Measurements from ENCODE around the gene GRAMD1C.

The GRAMD1C gene

DNA sequence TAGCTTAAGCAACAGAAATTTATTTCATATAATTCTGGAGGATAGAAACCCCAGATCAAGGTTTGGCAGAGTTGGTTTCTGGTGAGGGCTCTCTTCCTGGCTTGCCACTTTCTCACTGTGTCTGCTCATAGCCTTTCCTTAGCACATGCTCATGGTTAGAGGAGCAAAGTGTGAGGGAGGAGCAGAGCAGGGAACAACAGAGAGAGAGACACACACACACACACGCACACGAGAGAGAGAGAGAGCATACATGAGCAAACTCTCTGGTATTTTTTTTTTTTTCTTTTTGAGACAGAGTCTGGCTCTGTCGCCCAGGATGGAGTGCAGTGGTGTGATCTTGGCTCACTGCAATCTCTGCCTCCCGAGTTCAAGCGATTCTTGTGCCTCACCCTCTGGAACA, 72.4 kb downstream of the GRAMD1C start:
- Histone ChIP-seq H3K4me3 (ENCODE audit: low read length) (no peak overlapping the region), H3K9me3 (ENCODE audit: control insufficient read depth, low read length) (no peaks in the 10 kb centered on the region), H3K36me3 (ENCODE audit: control insufficient read depth, insufficient read depth, low read length) (no peaks in the 10 kb centered on the region), H3K4me1 (ENCODE audit: control insufficient read depth, insufficient read depth, low read length) (peaks cover 5% of the 10 kb centered on the region), H3K9ac (ENCODE audit: low read length) (no peak overlapping the region), H3K27me3 (ENCODE audit: control insufficient read depth, insufficient read depth, low read length) (no peaks in the 10 kb centered on the region)

DNA sequence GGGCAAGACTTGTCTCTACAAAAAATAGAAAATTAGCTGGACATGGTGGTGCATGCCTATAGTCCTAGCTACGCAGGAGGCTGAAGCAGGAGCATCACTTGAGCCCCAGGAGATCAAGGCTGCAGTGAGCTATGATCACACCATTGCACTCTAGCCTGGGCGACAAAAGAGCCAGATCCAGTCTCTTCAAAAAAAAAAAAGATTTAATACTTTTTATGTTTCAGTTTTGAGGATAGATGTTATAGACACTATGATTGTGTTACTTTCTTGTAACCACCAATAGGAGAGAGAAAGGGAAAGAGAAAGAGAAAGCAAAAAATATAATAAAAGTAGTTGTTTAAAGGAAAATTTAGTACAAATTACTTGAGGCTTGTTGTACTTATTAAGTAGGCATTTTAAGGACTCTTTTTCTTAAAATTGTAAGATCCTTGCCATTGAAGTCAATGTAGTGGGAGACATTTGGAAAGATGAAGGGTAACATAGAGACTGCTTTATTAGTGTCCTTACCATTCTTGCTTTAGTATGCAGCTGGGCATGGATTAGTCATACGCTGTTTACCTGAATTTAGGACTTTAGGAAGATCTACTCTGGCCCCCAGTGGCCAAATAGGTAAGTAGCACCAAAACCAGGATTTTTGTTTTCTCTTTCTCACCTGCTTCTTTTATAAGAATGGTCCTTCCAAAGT, 74.1 kb downstream of the GRAMD1C start:
- Histone ChIP-seq H3K4me3 (ENCODE audit: low read length) (no peak overlapping the region), H3K36me3 (ENCODE audit: control insufficient read depth, insufficient read depth, low read length) (no peaks in the 10 kb centered on the region), H3K4me1 (ENCODE audit: control insufficient read depth, insufficient read depth, low read length) (peaks cover 5% of the 10 kb centered on the region), H3K9ac (ENCODE audit: low read length) (peak overlapping the region; percentile 47), H3K27me3 (ENCODE audit: control insufficient read depth, insufficient read depth, low read length) (no peaks in the 10 kb centered on the region), H3K9me3 (ENCODE audit: control insufficient read depth, low read length) (no peaks in the 10 kb centered on the region)

DNA sequence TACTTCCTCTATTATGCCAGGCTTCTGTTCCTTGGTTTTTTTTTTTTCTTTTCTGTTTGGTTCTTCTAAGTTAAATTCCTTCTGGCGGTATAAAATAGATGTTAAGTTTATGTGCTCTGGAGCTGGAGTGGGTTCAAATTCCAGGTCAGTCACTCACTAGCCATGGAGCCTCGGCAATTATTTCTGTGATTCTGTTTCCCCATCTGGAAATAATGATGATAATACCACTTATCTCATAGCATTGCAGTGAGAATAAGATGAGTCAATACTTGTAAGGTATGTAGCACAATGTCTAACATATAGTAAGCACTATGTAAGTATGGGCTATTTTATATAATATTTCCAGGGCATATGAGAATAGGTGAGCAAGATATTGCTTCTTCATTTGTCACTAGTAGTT, 76.1 kb downstream of the GRAMD1C start:
- H3K9me3 ChIP-seq (ENCODE audit: control insufficient read depth, low read length) = no peaks in the 10 kb centered on the region
- H3K9ac ChIP-seq (ENCODE audit: low read length) = no peak overlapping the region
- no peak overlapping the region for H3K4me3 ChIP-seq (ENCODE audit: low read length)
- no peaks in the 10 kb centered on the region for H3K36me3 ChIP-seq (ENCODE audit: control insufficient read depth, insufficient read depth, low read length)
- H3K27me3 ChIP-seq (ENCODE audit: control insufficient read depth, insufficient read depth, low read length) = no peaks in the 10 kb centered on the region
- H3K4me1 ChIP-seq (ENCODE audit: control insufficient read depth, insufficient read depth, low read length) = peaks cover 5% of the 10 kb centered on the region

- H3K4me3 ChIP-seq (ENCODE audit: low read length) = no peak overlapping the region
- no peaks in the 10 kb centered on the region for H3K36me3 ChIP-seq (ENCODE audit: control insufficient read depth, insufficient read depth, low read length)
- H3K4me1 ChIP-seq (ENCODE audit: control insufficient read depth, insufficient read depth, low read length) = no peaks in the 10 kb centered on the region
- H3K9ac ChIP-seq (ENCODE audit: low read length) = no peak overlapping the region
- H3K27me3 ChIP-seq (ENCODE audit: control insufficient read depth, insufficient read depth, low read length) = no peaks in the 10 kb centered on the region
- H3K9me3 ChIP-seq (ENCODE audit: control insufficient read depth, low read length) = no peaks in the 10 kb centered on the region
Observed at GRCh38 chr3:113927556-113927955, 89.0 kb downstream of the GRAMD1C start.

DNA sequence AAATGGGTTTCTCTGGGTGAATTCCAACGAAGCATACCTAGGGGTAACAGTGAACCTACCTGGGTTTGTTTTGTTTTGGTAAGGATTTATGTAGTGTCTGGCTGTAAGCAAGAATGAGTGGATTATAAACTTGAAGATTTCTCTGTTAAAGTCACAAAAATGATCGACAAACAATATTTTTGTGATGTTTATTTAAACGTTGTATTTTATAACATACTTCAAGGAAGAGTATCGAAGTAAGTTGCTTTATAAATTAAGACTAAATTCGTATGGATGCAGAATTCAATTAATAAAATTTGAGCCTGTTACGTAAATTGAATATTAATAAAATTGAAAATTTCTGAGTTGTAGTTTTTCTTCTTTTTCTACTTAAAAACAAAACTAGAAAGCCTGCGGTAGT, 108.2 kb downstream of the GRAMD1C start:
- Histone ChIP-seq H3K9me3 (ENCODE audit: control insufficient read depth, low read length) (no peaks in the 10 kb centered on the region), H3K9ac (ENCODE audit: low read length) (peak overlapping the region; percentile 52), H3K4me3 (ENCODE audit: low read length) (no peak overlapping the region)

GRCh38 chr3:113947372-113948014, 108.9 kb downstream of the GRAMD1C start, which contains the start of gene ZDHHC23:
TSS of gene ZDHHC23 (plus strand) at chr3:113948013. CDS start at chr3:113948803, 790 bp downstream.
- Histone ChIP-seq H3K27me3 (ENCODE audit: control insufficient read depth, insufficient read depth, low read length) (no peaks in the 10 kb centered on the region), H3K9me3 (ENCODE audit: control insufficient read depth, low read length) (no peaks in the 10 kb centered on the region), H3K4me1 (ENCODE audit: control insufficient read depth, insufficient read depth, low read length) (peaks cover 10% of the 10 kb centered on the region), H3K4me3 (ENCODE audit: low read length) (peak within 1 kb of the TSS; percentile 64), H3K9ac (ENCODE audit: low read length) (peak within 1 kb of the TSS; percentile 68), H3K36me3 (ENCODE audit: control insufficient read depth, insufficient read depth, low read length) (no peaks in the 10 kb centered on the region)

More for the DNA sequence above, 108.2 kb downstream of the GRAMD1C start:
- peaks cover 10% of the 10 kb centered on the region for H3K4me1 ChIP-seq (ENCODE audit: control insufficient read depth, insufficient read depth, low read length)
- no peaks in the 10 kb centered on the region for H3K36me3 ChIP-seq (ENCODE audit: control insufficient read depth, insufficient read depth, low read length)
- H3K27me3 ChIP-seq (ENCODE audit: control insufficient read depth, insufficient read depth, low read length) = no peaks in the 10 kb centered on the region

- Histone ChIP-seq H3K4me3 (ENCODE audit: low read length) (peak overlapping the region; percentile 64), H3K36me3 (ENCODE audit: control insufficient read depth, insufficient read depth, low read length) (no peaks in the 10 kb centered on the region), H3K9me3 (ENCODE audit: control insufficient read depth, low read length) (no peaks in the 10 kb centered on the region), H3K4me1 (ENCODE audit: control insufficient read depth, insufficient read depth, low read length) (peaks cover 10% of the 10 kb centered on the region), H3K27me3 (ENCODE audit: control insufficient read depth, insufficient read depth, low read length) (no peaks in the 10 kb centered on the region), H3K9ac (ENCODE audit: low read length) (peak overlapping the region; percentile 68)
Observed at GRCh38 chr3:113948015-113948917, 109.7 kb downstream of the GRAMD1C start.

DNA sequence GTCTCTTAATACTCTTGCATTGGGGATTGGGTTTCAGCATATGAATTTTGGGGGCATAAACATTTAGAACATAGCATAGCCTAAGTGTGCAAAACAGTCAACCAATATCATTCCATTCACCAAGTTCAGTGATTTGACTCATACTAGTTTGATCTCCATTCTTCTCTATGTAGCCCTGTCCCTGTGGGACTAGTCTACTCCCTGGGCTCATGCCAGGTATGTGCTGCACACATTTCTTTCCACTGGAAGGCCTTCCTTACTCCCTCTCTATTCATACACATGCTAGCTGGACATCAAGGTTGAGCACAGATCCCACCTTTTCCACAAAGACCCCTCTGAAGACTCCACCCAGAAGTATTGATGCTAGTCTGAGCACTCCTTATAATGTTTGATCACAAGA, 114.3 kb downstream of the GRAMD1C start:
- Histone ChIP-seq H3K9me3 (ENCODE audit: control insufficient read depth, low read length) (no peaks in the 10 kb centered on the region), H3K9ac (ENCODE audit: low read length) (no peak overlapping the region), H3K36me3 (ENCODE audit: control insufficient read depth, insufficient read depth, low read length) (peaks cover 3% of the 10 kb centered on the region), H3K4me3 (ENCODE audit: low read length) (no peak overlapping the region), H3K27me3 (ENCODE audit: control insufficient read depth, insufficient read depth, low read length) (no peaks in the 10 kb centered on the region), H3K4me1 (ENCODE audit: control insufficient read depth, insufficient read depth, low read length) (peaks cover 10% of the 10 kb centered on the region)

DNA sequence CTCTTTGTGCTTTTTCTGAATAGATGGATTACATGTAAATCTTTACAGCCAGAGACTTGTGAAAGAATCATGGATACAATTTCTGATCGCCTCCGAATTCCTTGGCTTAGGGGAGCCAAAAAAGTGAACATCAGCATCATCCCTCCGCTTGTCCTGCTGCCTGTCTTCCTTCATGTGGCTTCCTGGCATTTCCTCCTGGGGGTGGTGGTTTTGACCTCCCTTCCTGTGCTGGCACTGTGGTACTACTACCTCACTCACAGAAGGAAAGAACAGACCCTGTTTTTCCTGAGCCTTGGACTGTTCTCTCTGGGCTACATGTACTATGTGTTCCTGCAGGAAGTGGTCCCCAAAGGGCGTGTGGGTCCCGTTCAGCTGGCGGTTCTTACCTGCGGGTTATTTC, 115.1 kb downstream of the GRAMD1C start:
- Histone ChIP-seq H3K4me1 (ENCODE audit: control insufficient read depth, insufficient read depth, low read length) (peaks cover 5% of the 10 kb centered on the region), H3K9me3 (ENCODE audit: control insufficient read depth, low read length) (no peaks in the 10 kb centered on the region), H3K36me3 (ENCODE audit: control insufficient read depth, insufficient read depth, low read length) (peaks cover 3% of the 10 kb centered on the region), H3K27me3 (ENCODE audit: control insufficient read depth, insufficient read depth, low read length) (no peaks in the 10 kb centered on the region), H3K4me3 (ENCODE audit: low read length) (no peak overlapping the region), H3K9ac (ENCODE audit: low read length) (no peak overlapping the region)

DNA sequence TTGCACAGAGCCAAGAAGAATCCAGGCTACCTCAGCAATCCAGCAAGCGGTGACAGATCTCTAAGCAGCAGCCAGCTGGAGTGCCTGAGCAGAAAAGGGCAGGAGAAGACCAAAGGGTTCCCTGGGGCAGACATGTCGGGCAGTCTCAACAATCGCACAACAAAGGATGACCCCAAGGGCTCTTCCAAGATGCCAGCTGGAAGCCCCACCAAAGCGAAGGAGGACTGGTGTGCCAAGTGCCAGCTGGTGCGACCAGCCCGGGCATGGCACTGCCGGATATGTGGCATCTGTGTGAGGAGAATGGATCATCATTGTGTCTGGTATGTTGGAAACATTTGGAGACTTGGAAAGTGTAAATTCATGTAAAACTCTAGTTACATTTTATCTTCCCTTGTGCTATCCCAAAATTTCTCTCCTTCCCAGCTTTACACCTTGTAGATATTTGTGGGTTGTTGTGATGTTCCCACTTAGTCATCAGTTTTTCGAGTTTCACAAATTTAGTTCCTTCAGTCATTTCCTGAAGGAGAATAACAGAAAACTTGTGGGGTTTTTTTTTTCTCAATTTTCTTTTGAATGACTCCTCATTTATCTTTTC, 115.6 kb downstream of the GRAMD1C start:
- Histone ChIP-seq H3K27me3 (ENCODE audit: control insufficient read depth, insufficient read depth, low read length) (no peaks in the 10 kb centered on the region), H3K9ac (ENCODE audit: low read length) (no peak overlapping the region), H3K9me3 (ENCODE audit: control insufficient read depth, low read length) (no peaks in the 10 kb centered on the region), H3K4me3 (ENCODE audit: low read length) (no peak overlapping the region), H3K36me3 (ENCODE audit: control insufficient read depth, insufficient read depth, low read length) (peaks cover 3% of the 10 kb centered on the region), H3K4me1 (ENCODE audit: control insufficient read depth, insufficient read depth, low read length) (no peaks in the 10 kb centered on the region)

GRCh38 chr3:113963879-113964278, 125.3 kb downstream of the GRAMD1C start:
- Histone ChIP-seq H3K4me3 (ENCODE audit: low read length) (no peak overlapping the region), H3K36me3 (ENCODE audit: control insufficient read depth, insufficient read depth, low read length) (no peaks in the 10 kb centered on the region), H3K9ac (ENCODE audit: low read length) (no peak overlapping the region), H3K27me3 (ENCODE audit: control insufficient read depth, insufficient read depth, low read length) (no peaks in the 10 kb centered on the region), H3K9me3 (ENCODE audit: control insufficient read depth, low read length) (no peaks in the 10 kb centered on the region), H3K4me1 (ENCODE audit: control insufficient read depth, insufficient read depth, low read length) (no peaks in the 10 kb centered on the region)

All from mucosa of stomach (tissue), 1 donor.